ENCODE measurements around the gene DHX34.

GRCh38 chr19:47430041-47430802 is 81.1 kb downstream of the DHX34 start:
- peak in 3 of 4 experiments; percentile 26 to 32 (median 31) for TF ChIP-seq CTCF (IDR thresholded peaks at IDR 0.05)
- peak in 2 of 4 donors; percentile 19 to 40 for TF ChIP-seq POLR2AphosphoS5 (IDR thresholded peaks at IDR 0.05)
- TF ChIP-seq POLR2A (IDR thresholded peaks at IDR 0.05), result no peak
- TF ChIP-seq EP300 (IDR thresholded peaks at IDR 0.05), result no peak

Measured in sigmoid colon (tissue), 4 donors.